ENCODE data around the gene NXNL1.
A peak's percentile ranks its signal among the peaks of the same experiment; 100 is the strongest.

GRCh38 chr19:17496337-17496997 is 35.7 kb upstream of the NXNL1 start:
- peak; percentile 59 to 83 (median 74) for TF ChIP-seq CTCF (IDR thresholded peaks at IDR 0.05)
- TF ChIP-seq POLR2A (IDR thresholded peaks at IDR 0.05): no peak
- no peak for TF ChIP-seq POLR2AphosphoS5 (IDR thresholded peaks at IDR 0.05)
- TF ChIP-seq EP300 (IDR thresholded peaks at IDR 0.05): no peak

Data from sigmoid colon (tissue), 4 donors.